Loucy (cell line): ENCODE results near the gene C1QTNF1.

ENCODE experiments used
- CTCF ChIP-seq: fragments of 200-600 bp; sonication (generic); conservative IDR thresholded peaks from 2 replicates; pipeline ENCODE4 v1.5.1; 2014; ENCODE audit warnings: mild to moderate bottlenecking, antibody characterized with exemption, low read length
- EZH2phosphoT487 ChIP-seq: fragments of 200-600 bp; IDR thresholded peaks from 2 replicates; pipeline ENCODE4 v1.6.1; 2018; ENCODE audit warnings: antibody characterized with exemption, mild to moderate bottlenecking, moderate library complexity, borderline replicate concordance

- no peak for TF ChIP-seq EZH2phosphoT487
- TF ChIP-seq CTCF: no peak
Measured at GRCh38 chr17:79094261-79094660, 70.3 kb downstream of the C1QTNF1 start.
